DND-41 (cell line): ENCODE data around the gene RFFL.

Source experiments
- ATAC-seq: fragments of 200-7000 bp; cut with Tn5 transposase; 3 replicates; pipeline ENCODE4 v1.9.1; 2021; ENCODE audit warnings: low read depth; ENCODE audit not compliant: insufficient read depth
- DNase-seq: peaks from one replicate; pipeline ENCODE4 v3.0.0-alpha.2; 2020
- H2AFZ ChIP-seq: 2 replicates; pipeline ENCODE4 v1.6.0; 2012; ENCODE audit warnings: low read depth, low read length
- H3K27ac ChIP-seq: 2 replicates; pipeline ENCODE4 v1.5.1; 2012; ENCODE audit warnings: low read length, inconsistent platforms
- H3K27me3 ChIP-seq: fragments of 200-600 bp; sonication (generic); 2 replicates; pipeline ENCODE4 v1.6.0; 2012; ENCODE audit warnings: low read length, mild to moderate bottlenecking, inconsistent platforms; ENCODE audit not compliant: insufficient read depth, poor library complexity
- H3K36me3 ChIP-seq: 2 replicates; pipeline ENCODE4 v1.5.1; 2012; ENCODE audit warnings: low read length, inconsistent platforms; ENCODE audit not compliant: insufficient read depth
- H3K4me1 ChIP-seq: 2 replicates; pipeline ENCODE4 v1.5.1; 2012; ENCODE audit warnings: mild to moderate bottlenecking, low read length; ENCODE audit not compliant: insufficient read depth
- H3K4me2 ChIP-seq: 2 replicates; pipeline ENCODE4 v1.6.0; 2012; ENCODE audit warnings: mild to moderate bottlenecking, moderate library complexity, low read length, inconsistent platforms; ENCODE audit not compliant: insufficient read depth
- H3K4me3 ChIP-seq, 2 experiments: fragments of 200-600 bp in 1 of 2; shearing (Covaris generic) in 1 of 2; 2 replicates each; pipeline ENCODE4 v1.5.1; 2012 to 2016; ENCODE audit warnings: inconsistent platforms in 2 of 2, low read length in 2 of 2, mild to moderate bottlenecking in 2 of 2, low read depth in 1 of 2, moderate library complexity in 1 of 2
- H3K79me2 ChIP-seq: 2 replicates; pipeline ENCODE4 v1.6.0; 2012; ENCODE audit warnings: low read length, inconsistent platforms; ENCODE audit not compliant: insufficient read depth
- H3K9ac ChIP-seq: 2 replicates; pipeline ENCODE4 v1.6.0; 2012; ENCODE audit warnings: low read depth, mild to moderate bottlenecking, inconsistent platforms, low read length, moderate library complexity
- H3K9me3 ChIP-seq: 2 replicates; pipeline ENCODE4 v1.5.1; 2012; ENCODE audit warnings: low read length, moderate library complexity, mild to moderate bottlenecking, inconsistent platforms; ENCODE audit not compliant: insufficient read depth, severe bottlenecking
- H4K20me1 ChIP-seq: 2 replicates; pipeline ENCODE4 v1.6.0; 2012; ENCODE audit warnings: low read length; ENCODE audit not compliant: insufficient read depth
- CTCF ChIP-seq: IDR thresholded peaks from 2 replicates; pipeline ENCODE4 v1.5.1; 2012; ENCODE audit warnings: borderline replicate concordance, low read length, moderate library complexity, mild to moderate bottlenecking; ENCODE audit not compliant: poor library complexity, severe bottlenecking; ENCODE audit errors: extremely low read depth
- EZH2 ChIP-seq: IDR thresholded peaks from 3 replicates; pipeline ENCODE4 v1.6.1; 2012; ENCODE audit warnings: borderline replicate concordance, low read depth, mild to moderate bottlenecking, moderate library complexity, low read length, inconsistent platforms; ENCODE audit not compliant: severe bottlenecking

The RFFL gene

GRCh38 chr17:35088881-35089585 is 25.5 kb upstream of the RFFL start:
- ATAC-seq: peak; percentile 83
- Histone ChIP-seq H3K79me2 (peaks cover 28% of the 10 kb centered on the region), H3K4me2 (peak overlapping the region; percentile 87), H2AFZ (peak overlapping the region; percentile 91), H3K36me3 (no peaks in the 10 kb centered on the region), H3K4me1 (peaks cover 34% of the 10 kb centered on the region), H4K20me1 (no peaks in the 10 kb centered on the region), H3K9me3 (no peaks in the 10 kb centered on the region), H3K9ac (peak overlapping the region; percentile 93), H3K4me3 (peak overlapping the region; percentile 71 to 86; a peak in 3 of 4 replicates), H3K27me3 (no peaks in the 10 kb centered on the region), H3K27ac (peak overlapping the region; percentile 74)
- no peak for TF ChIP-seq EZH2
- peak; percentile 88 for TF ChIP-seq CTCF
- DNase-seq: peak; percentile 89

- Histone ChIP-seq H3K27me3 (no peaks in the 10 kb centered on the region), H4K20me1 (no peaks in the 10 kb centered on the region), H3K27ac (peak overlapping the region; percentile 73), H3K9me3 (no peaks in the 10 kb centered on the region), H3K79me2 (peaks cover 30% of the 10 kb centered on the region), H2AFZ (peak overlapping the region; percentile 91), H3K4me3 (peak overlapping the region; percentile 71 to 86; a peak in 3 of 4 replicates), H3K9ac (peak overlapping the region; percentile 93), H3K4me2 (peak overlapping the region; percentile 87), H3K36me3 (no peaks in the 10 kb centered on the region), H3K4me1 (peaks cover 34% of the 10 kb centered on the region)
- DNase-seq (no peak), ATAC-seq (no peak)
- TF ChIP-seq CTCF (no peak), EZH2 (no peak)
These were observed 24.9 kb upstream of the RFFL start for GRCh38 chr17:35088356-35088880.

- ATAC-seq (no peak), DNase-seq (no peak)
- Histone ChIP-seq H2AFZ (peak overlapping the region; percentile 91; the same call in 1 of the 2 replicates), H3K4me2 (peak overlapping the region; percentile 87), H3K4me1 (peaks cover 34% of the 10 kb centered on the region), H3K9me3 (no peaks in the 10 kb centered on the region), H3K9ac (peak overlapping the region; percentile 93), H3K4me3 (peak overlapping the region in 1 of 2 experiments; percentile 86; a peak in 2 of 4 replicates), H3K36me3 (no peaks in the 10 kb centered on the region), H3K27ac (peak overlapping the region; percentile 73), H4K20me1 (no peaks in the 10 kb centered on the region), H3K27me3 (no peaks in the 10 kb centered on the region), H3K79me2 (peaks cover 30% of the 10 kb centered on the region)
- no peak for TF ChIP-seq EZH2
- TF ChIP-seq CTCF: no peak
These were observed 24.3 kb upstream of the RFFL start for GRCh38 chr17:35087731-35088355.
